Activated naive CD8-positive, alpha-beta T cell treated with anti-CD3 and anti-CD28 coated beads, Interleukin-2, amount 10 ng/mL, durations not matched to agents 7 days and 5 days (primary cell): ENCODE data around the gene NAIF1. TPM values are rescaled to one million over a fixed set of nuclear protein-coding genes. Genes with fewer than 3 reads are reported as not detected.

ENCODE experiments used
- ATAC-seq: fragments of 150-1000 bp; cut with Tn5 transposase; one replicate; pipeline ENCODE4 v1.10.0; 2021; ENCODE audit warnings: low read depth, moderate library complexity
- POLR2A ChIA-PET: fragments of 350-600 bp; sonication (Branson Sonifier 250); formaldehyde crosslinking; loops from one replicate; lab custom pipeline; 2021; ENCODE audit warnings: antibody characterized with exemption; lab: Charles Lee
- DNase-seq: peaks from one replicate; pipeline ENCODE4 v3.0.0; 2021
- H3K27ac Mint-ChIP-seq: one replicate; pipeline ENCODE4 v1.8.0; 2022; ENCODE audit warnings: mild to moderate bottlenecking, mixed read lengths
- H3K27me3 Mint-ChIP-seq: one replicate; pipeline ENCODE4 v1.8.0; 2022; ENCODE audit warnings: mild to moderate bottlenecking, moderate library complexity, mixed read lengths
- H3K36me3 Mint-ChIP-seq: one replicate; pipeline ENCODE4 v1.8.0; 2021; ENCODE audit warnings: mild to moderate bottlenecking, mixed read lengths
- H3K4me1 Mint-ChIP-seq: one replicate; pipeline ENCODE4 v1.8.0; 2021; ENCODE audit warnings: mixed read lengths
- H3K4me3 Mint-ChIP-seq: one replicate; pipeline ENCODE4 v1.8.0; 2022; ENCODE audit warnings: mild to moderate bottlenecking, moderate library complexity, mixed read lengths
- H3K9me3 Mint-ChIP-seq: one replicate; pipeline ENCODE4 v1.8.0; 2021; ENCODE audit warnings: mixed read lengths
- total RNA-seq, 2 experiments: library from RNA; stranded (reverse); gene quantifications; one replicate each; pipeline ENCODE4 v1.2.3, GENCODE V29; 2021

NAIF1 gene
- total RNA-seq, 2 experiments from 2014 or later, result 11.8 to 13.2 TPM

DNA sequence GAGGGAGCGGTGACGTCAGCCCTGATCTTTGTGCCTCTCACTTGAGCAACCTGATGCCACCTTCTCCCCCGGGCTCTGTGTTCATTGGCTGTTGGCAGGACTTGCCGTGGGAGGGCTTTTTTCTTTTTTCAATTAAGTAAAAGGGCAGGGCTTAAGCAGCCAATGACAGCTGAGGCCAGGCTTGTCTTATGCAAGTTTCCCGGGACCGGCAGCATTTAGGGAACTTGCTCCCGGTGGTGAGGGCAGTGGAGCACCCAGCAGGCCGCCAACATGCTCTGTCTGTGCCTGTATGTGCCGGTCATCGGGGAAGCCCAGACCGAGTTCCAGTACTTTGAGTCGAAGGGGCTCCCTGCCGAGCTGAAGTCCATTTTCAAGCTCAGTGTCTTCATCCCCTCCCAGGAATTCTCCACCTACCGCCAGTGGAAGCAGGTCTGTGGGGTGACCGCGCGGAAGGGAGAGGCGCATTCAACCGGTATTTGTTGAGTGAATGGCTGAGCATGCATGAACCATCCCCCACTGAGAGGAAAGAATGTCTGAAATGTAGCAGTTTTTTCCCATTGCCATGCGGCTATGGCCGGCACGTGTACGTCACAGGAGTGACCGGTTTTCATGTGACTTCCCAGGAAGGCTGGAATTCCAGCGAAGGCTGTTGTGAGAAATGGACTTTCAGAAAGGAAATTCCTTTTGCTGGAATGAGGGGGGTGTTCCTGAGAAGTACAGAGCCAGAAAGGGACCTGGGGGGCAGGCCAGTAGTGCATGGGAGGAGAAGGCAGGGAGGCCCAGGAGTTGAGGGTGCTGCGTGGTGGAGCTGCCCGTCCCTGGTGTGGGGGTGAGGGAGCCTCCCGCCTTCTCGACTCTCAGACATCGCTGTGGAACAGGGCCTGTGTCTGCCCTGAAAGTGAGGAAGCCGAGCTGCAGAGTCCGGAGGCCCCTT is 31.4 kb upstream of the NAIF1 start:
- ATAC-seq (peak; percentile 28), DNase-seq (no peak)
- POLR2A ChIA-PET, result interaction anchor here (1.1 kb wide), 1 partner anchor 11 kb away, joined by 3 read pairs; no protein-coding TSS in a partner anchor
- Mint-ChIP-seq H3K4me3 (peak overlapping the region; percentile 37), H3K4me1 (peaks cover 52% of the 10 kb centered on the region), H3K36me3 (peaks cover 19% of the 10 kb centered on the region), H3K27ac (peak overlapping the region; percentile 56), H3K27me3 (no peaks in the 10 kb centered on the region), H3K9me3 (no peaks in the 10 kb centered on the region)

DNA sequence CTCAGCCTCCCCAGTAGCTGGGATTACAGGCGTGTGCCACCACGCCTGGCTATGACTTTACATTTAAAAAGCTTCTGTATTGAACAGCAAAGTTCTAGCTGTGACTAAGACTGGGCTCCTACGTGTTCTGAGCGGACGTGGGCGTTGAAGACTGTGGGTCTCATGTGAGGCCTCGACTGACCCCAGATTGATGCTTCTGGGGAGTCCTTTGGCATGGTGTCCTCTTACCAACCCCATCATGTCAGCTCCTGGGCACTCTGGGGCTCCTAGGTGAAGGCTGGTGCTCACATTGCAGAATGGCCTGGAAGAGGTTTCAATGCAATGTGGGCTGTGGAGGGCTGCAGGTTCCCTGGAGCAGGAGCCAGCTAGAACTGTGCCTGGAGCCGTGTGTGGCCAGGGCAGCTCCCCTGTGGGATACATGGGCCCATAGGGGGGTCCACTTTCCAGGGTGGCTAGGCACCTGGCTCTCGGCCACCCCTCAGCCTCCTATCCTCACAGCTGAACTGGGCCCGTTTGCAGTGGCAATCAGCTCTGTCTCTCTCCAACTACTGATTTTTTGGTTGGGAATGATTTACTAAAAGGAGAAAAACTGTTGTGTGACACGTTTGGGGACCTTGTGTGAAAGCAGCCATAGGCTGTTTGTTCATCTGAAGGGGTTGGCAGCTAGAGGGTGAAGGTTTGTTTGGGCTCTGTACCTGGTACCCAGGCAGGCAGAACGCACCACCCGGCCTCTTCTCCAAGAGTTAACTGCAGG is 30.6 kb upstream of the NAIF1 start:
- POLR2A ChIA-PET, result interaction anchor here (0.6 to 0.7 kb wide), 3 partner anchors 29 to 265 kb away, joined by 3 to 4 read pairs (median 3); partner anchors contain the start of gene BBLN
- H3K27me3 Mint-ChIP-seq, result no peaks in the 10 kb centered on the region
- no peaks in the 10 kb centered on the region for H3K9me3 Mint-ChIP-seq
- peak overlapping the region; percentile 37 for H3K4me3 Mint-ChIP-seq
- peaks cover 54% of the 10 kb centered on the region for H3K4me1 Mint-ChIP-seq
- no peak for ATAC-seq
- H3K36me3 Mint-ChIP-seq, result peaks cover 15% of the 10 kb centered on the region
- peak overlapping the region; percentile 56 for H3K27ac Mint-ChIP-seq
- DNase-seq, result no peak

DNA sequence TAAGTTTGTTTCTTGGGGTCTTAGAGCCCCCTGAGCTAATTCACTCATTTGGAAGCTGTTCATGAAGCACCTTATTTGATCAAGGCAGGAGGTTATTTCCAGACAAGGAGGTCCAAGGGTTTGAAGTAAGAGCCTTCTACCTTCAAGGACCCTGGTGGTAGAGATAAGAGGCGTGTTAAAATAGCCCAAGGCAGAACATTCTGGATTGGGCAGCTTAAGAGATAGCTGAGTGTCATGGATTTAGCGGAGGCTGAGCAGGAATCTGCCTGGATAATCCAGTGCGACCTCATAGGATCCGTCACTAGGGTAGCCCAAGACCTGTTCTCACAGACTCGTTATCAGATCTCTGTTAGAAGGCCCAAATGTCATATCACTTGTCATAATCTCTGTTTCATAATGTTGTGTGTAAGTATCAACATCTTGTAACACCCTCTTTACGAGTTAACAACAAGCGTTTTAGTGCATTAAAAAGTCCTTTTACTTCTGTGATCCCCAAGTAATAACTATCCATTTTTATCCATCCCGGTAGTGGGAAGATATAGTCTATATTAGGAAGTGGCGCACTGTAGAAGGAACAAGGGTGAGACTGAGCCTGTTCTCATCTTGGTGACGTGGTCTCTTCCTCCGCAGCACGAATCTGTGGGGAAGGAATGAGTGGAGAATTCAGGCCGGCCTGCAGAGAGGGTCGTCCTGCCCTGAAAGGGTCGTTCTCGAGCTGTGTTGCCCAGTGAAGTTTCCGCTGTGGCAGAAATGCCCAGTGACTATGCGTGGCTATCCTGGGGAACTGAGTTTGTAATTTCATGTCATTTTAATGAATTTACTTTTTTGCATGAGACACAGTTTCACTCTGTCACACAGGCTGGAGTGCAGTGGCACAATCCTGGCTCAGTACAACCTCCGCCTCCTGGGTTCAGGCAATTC is 29.8 kb upstream of the NAIF1 start:
- no peak for ATAC-seq
- H3K4me1 Mint-ChIP-seq, result peaks cover 56% of the 10 kb centered on the region
- H3K27me3 Mint-ChIP-seq, result no peaks in the 10 kb centered on the region
- POLR2A ChIA-PET, result interaction anchor here (0.6 to 0.7 kb wide), 2 partner anchors 28 to 63 kb away, joined by 3 read pairs; partner anchors contain the start of gene BBLN
- H3K36me3 Mint-ChIP-seq, result peaks cover 10% of the 10 kb centered on the region
- H3K9me3 Mint-ChIP-seq, result no peaks in the 10 kb centered on the region
- H3K27ac Mint-ChIP-seq, result no peak overlapping the region
- DNase-seq, result no peak
- H3K4me3 Mint-ChIP-seq, result no peak overlapping the region

DNA sequence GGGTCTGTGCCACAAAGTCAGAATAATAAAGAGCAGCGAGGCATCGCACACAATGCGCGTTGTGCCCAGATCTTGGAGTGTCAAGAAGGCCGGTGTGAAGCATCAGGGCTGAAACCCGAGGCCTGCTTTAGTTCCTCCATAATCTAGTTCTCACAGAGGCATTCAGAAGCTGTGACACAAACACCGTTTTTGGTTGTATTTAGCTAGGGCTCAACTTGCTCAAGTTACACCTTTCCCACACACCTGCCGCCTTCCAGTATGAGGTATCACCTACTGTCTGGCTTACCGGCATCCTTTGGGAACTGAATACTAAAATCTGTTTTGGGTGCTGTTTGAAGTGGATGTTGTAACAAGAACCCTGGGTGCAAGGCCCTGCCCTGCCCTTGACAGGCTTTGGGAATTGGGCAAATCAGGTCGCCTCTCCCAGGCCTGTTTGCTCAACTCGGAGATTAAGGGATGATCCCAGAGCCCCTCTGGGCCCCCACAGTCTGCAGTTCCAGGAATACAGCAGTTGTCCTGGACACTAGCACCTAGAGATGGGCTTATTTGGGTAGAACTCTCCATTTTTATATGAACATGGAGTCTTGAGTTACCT is 27.9 kb upstream of the NAIF1 start:
- DNase-seq (no peak), ATAC-seq (no peak)
- H3K4me1 Mint-ChIP-seq, result peaks cover 61% of the 10 kb centered on the region
- peaks cover 15% of the 10 kb centered on the region for H3K36me3 Mint-ChIP-seq
- no peaks in the 10 kb centered on the region for H3K9me3 Mint-ChIP-seq
- no peaks in the 10 kb centered on the region for H3K27me3 Mint-ChIP-seq
- H3K27ac Mint-ChIP-seq, result peak overlapping the region; percentile 80
- POLR2A ChIA-PET, result interaction anchor here (0.6 to 3.5 kb wide), 3 partner anchors 17 to 128 kb away, joined by 3 to 8 read pairs (median 3); no protein-coding TSS in a partner anchor
- H3K4me3 Mint-ChIP-seq, result no peak overlapping the region

DNA sequence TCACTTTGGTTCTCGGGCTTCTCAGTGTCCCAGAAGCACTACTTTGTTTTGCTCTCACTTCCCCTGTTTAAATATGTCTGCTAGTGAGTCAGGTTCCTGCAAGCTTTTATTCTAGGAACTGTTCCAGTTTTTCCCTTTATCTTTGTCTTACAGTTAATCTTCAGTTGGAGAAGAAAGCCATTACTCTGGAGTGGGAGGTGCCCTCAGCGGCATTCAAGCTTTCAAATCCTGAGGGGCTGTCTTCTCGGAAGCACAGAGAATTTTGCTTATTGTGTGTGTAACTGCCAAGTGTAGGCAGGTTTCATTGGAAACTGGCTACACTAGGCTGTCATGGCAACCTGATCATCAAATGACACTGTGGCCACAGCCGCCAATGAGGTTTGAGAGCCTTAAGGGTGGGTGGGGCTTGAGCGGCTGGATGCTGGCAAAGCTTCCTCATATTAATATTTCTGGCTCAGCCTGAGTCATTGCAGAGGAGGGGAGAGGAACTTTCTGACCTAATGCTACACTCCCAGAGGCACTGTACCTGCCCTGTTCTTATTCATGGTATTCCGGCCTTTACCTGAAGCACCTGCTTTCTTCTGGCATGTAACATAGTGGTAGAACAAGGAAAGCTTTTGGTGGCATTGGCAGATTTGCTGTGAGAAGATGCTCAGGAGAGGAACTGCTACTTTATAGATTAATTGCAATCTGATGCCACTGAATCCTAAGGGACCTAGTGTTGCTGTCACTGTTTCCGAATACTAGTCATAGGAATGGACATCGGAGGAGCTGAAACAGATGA is 27.2 kb upstream of the NAIF1 start:
- H3K27ac Mint-ChIP-seq, result peak overlapping the region; percentile 80
- peaks cover 15% of the 10 kb centered on the region for H3K36me3 Mint-ChIP-seq
- H3K4me3 Mint-ChIP-seq, result peak overlapping the region; percentile 55
- no peaks in the 10 kb centered on the region for H3K27me3 Mint-ChIP-seq
- POLR2A ChIA-PET, result interaction anchor here (0.6 to 3.5 kb wide), 4 partner anchors 16 to 315 kb away, joined by 3 to 8 read pairs (median 3); no protein-coding TSS in a partner anchor
- DNase-seq, result peak; percentile 64
- no peaks in the 10 kb centered on the region for H3K9me3 Mint-ChIP-seq
- peak; percentile 79 for ATAC-seq
- H3K4me1 Mint-ChIP-seq, result peaks cover 55% of the 10 kb centered on the region

DNA sequence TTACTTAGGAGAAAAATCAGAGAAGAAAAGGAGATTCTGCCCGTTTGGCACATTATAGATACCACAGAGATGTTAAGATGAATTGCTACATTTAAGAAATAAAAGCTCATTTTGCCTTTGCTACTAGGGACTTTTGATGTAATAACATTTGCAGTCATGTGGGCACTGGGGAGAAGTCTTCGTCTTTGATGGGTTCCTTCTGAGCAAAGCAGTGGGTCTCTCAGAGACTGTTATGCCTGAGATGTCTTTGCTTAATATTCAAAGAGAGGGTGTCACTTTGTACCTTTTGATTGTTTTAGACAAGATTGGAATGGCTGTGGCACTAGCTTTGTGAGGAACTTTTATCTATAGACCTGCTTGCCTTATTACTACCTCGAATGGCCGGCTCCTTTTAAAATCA is 25.9 kb upstream of the NAIF1 start:
- peaks cover 50% of the 10 kb centered on the region for H3K4me1 Mint-ChIP-seq
- ATAC-seq (no peak), DNase-seq (no peak)
- peak overlapping the region; percentile 69 for H3K27ac Mint-ChIP-seq
- peaks cover 15% of the 10 kb centered on the region for H3K36me3 Mint-ChIP-seq
- H3K4me3 Mint-ChIP-seq, result peak overlapping the region; percentile 25
- H3K27me3 Mint-ChIP-seq, result no peaks in the 10 kb centered on the region
- H3K9me3 Mint-ChIP-seq, result no peaks in the 10 kb centered on the region
- POLR2A ChIA-PET, result interaction anchor here (0.5 to 3.5 kb wide), 5 partner anchors 15 to 619 kb away, joined by 4 to 9 read pairs (median 7); no protein-coding TSS in a partner anchor

DNA sequence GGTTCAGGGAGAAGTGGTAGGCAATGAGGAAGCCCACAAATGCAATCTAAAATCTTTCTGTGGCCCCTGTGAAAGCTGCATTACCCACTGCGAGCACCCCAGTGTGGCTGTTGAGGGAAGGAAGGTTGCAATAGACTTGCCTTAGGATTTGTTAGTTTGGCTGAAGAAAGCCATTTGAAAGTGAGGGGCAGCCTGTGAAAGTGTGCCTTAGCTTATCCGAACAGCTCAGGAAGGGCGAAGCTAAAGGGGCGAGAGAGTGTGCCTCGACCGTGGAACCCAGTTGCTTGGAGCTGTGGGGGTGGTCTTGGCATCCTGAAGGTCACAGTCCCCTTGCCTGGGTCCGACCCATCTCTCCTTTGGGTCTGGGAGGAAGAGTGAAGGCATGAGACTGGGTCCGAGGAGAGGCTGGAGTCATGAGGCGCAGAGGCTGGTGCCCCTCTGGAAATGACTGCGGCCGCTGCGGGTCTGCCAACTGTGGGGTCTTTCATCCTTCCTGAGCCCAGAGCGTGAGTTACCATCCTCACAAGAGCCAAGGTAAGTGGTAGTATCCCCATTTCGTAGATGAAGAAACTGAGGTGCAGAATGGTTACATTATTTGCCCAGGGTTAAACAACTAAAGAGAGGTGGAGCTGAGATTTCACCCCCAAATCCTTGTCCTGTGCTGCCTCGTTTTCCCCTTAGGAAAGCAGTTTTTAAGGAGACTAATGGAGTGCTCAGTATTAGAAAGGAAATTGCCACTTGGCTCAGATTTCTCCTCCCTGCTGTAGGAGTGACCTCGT is 25.3 kb upstream of the NAIF1 start:
- no peak for DNase-seq
- POLR2A ChIA-PET, result interaction anchor here (0.6 to 3.5 kb wide), 5 partner anchors 14 to 312 kb away, joined by 4 to 9 read pairs (median 7); no protein-coding TSS in a partner anchor
- H3K27me3 Mint-ChIP-seq, result no peaks in the 10 kb centered on the region
- peak overlapping the region; percentile 66 for H3K4me3 Mint-ChIP-seq
- ATAC-seq, result no peak
- peak overlapping the region; percentile 72 for H3K27ac Mint-ChIP-seq
- H3K4me1 Mint-ChIP-seq, result peaks cover 49% of the 10 kb centered on the region
- H3K9me3 Mint-ChIP-seq, result no peaks in the 10 kb centered on the region
- peaks cover 17% of the 10 kb centered on the region for H3K36me3 Mint-ChIP-seq

DNA sequence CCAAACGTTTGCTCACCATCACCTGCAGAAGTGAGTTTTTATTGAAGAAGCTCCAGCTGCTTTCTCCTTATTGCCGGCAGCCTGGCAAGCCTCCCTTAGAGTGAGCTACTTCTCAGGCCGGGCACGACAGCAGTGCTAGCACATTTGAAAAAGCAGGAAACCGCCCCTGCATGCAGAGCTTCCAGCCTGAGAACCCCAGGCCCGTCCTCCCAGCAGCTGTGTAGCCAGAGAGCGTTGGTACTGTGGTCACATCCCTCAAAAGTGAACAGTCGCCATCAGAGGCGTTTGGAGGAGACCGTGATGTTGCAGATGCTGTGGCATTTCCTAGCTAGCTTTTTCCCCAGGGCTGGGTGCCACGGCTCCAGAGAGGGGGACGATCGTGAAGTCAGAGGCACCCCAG is 24.5 kb upstream of the NAIF1 start:
- peak overlapping the region; percentile 72 for H3K27ac Mint-ChIP-seq
- peak overlapping the region; percentile 66 for H3K4me3 Mint-ChIP-seq
- no peak for DNase-seq
- peaks cover 46% of the 10 kb centered on the region for H3K4me1 Mint-ChIP-seq
- H3K27me3 Mint-ChIP-seq, result no peaks in the 10 kb centered on the region
- peaks cover 18% of the 10 kb centered on the region for H3K36me3 Mint-ChIP-seq
- ATAC-seq, result no peak
- H3K9me3 Mint-ChIP-seq, result no peaks in the 10 kb centered on the region
- POLR2A ChIA-PET, result interaction anchor here (1.1 to 3.5 kb wide), 3 partner anchors 13 to 152 kb away, joined by 4 to 8 read pairs (median 7); no protein-coding TSS in a partner anchor

DNA sequence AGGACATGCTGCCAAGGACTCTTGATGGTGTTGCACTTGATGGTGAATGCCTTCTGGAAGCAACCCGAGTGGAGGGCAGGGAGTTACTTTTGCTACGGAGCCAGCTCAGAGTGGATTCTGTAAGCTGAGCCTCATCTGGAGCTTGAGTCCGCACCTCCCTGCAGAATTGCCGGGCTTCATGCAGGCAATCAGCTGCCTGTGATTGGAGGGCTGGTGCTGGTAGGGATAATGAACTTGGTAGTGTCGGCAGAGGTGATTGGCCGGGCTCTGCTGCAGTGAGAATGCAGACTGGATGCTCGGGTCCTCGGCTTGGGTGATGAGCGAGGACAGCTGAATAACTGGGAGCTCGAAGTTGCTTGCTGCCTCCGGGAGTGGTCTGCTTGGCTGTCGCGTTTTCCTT is 24.0 kb upstream of the NAIF1 start:
- peaks cover 18% of the 10 kb centered on the region for H3K36me3 Mint-ChIP-seq
- H3K4me1 Mint-ChIP-seq, result peaks cover 44% of the 10 kb centered on the region
- no peaks in the 10 kb centered on the region for H3K27me3 Mint-ChIP-seq
- ATAC-seq (no peak), DNase-seq (no peak)
- H3K9me3 Mint-ChIP-seq, result no peaks in the 10 kb centered on the region
- POLR2A ChIA-PET, result interaction anchor here (2.3 kb wide), 1 partner anchor 22 kb away, joined by 7 read pairs; no protein-coding TSS in a partner anchor
- no peak overlapping the region for H3K4me3 Mint-ChIP-seq
- no peak overlapping the region for H3K27ac Mint-ChIP-seq

DNA sequence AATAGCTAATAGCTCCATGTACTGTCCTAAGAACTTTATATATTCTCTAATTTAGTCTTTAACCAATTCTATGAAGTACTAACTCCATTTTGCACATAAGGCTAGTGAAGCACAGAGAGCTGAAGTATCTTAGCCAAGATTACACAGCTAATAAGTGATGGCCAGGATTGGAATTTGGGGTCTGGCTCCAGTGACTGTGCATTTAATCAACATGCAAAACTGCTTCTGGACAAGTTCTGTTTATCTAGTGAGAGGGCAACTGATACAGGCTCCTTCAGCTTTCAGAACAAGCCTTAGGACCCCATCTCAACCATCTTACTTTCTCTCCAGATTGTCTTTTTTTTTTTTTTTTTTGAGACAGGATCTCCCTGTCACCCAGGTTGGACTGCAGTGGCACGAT is 22.2 kb upstream of the NAIF1 start:
- H3K27ac Mint-ChIP-seq, result no peak overlapping the region
- ATAC-seq (no peak), DNase-seq (no peak)
- H3K27me3 Mint-ChIP-seq, result no peaks in the 10 kb centered on the region
- H3K9me3 Mint-ChIP-seq, result no peaks in the 10 kb centered on the region
- peaks cover 43% of the 10 kb centered on the region for H3K4me1 Mint-ChIP-seq
- H3K36me3 Mint-ChIP-seq, result peaks cover 22% of the 10 kb centered on the region
- no peak overlapping the region for H3K4me3 Mint-ChIP-seq
- POLR2A ChIA-PET, result interaction anchor here (1.9 kb wide), 1 partner anchor 21 kb away, joined by 10 read pairs; the partner anchor contains the start of genes NAIF1 and SLC25A25
